Colonic mucosa (tissue), 4 donors: ENCODE measurements around the gene FADS1. TPM values are rescaled to one million over a fixed set of nuclear protein-coding genes. Genes with fewer than 3 reads are reported as not detected.

Experiments
- DNase-seq: peaks from one replicate; pipeline ENCODE4 v3.0.0-alpha.2; 2020
- H3K27ac ChIP-seq: fragments of 200-600 bp; one replicate; pipeline ENCODE4 v1.8.0; 2021
- H3K27me3 ChIP-seq: fragments of 200-600 bp; one replicate; pipeline ENCODE4 v1.8.0; 2021
- H3K36me3 ChIP-seq: fragments of 200-600 bp; one replicate; pipeline ENCODE4 v1.8.0; 2021
- H3K4me1 ChIP-seq: fragments of 200-600 bp; one replicate; pipeline ENCODE4 v1.8.0; 2021; ENCODE audit warnings: mild to moderate bottlenecking
- H3K4me3 ChIP-seq: fragments of 200-600 bp; one replicate; pipeline ENCODE4 v1.8.0; 2021
- H3K9ac ChIP-seq, 2 donors: one replicate each; pipeline ENCODE4 v1.7.0; 2013; ENCODE audit warnings: control low read depth in 2 of 2, low read depth in 2 of 2, low read length in 2 of 2
- H3K9me3 ChIP-seq: fragments of 200-600 bp; one replicate; pipeline ENCODE4 v1.8.0; 2021
- CTCF ChIP-seq: fragments of 200-600 bp; IDR thresholded peaks from one replicate; pipeline ENCODE4 v1.8.0; 2022; ENCODE audit warnings: antibody characterized with exemption, mild to moderate bottlenecking
- intact Hi-C: fragments of 100-400 bp; cut with DNase I; formaldehyde crosslinking; loops from one replicate; pipeline ENCODE4 v1.14.1; 2022
- total RNA-seq, 2 donors: library from RNA; stranded (reverse); fragmentation: NEBNext Ultra II Directional in 1 of 2; extraction: Animal tissue kit (Norgen Biotek cat#: 25700) in 1 of 2; gene quantifications; one replicate each; pipeline ENCODE4 v1.2.1, GENCODE V29; 2021
- donor health status: healthy.
- donor health status: DM: no; HTN: no; CAD: no.
- donor health status: DM: no; HTN: no; CAD: no.

The FADS1 gene
- total RNA-seq, 2 donors from 2014 or later, result 6.9 to 17.4 TPM

DNA sequence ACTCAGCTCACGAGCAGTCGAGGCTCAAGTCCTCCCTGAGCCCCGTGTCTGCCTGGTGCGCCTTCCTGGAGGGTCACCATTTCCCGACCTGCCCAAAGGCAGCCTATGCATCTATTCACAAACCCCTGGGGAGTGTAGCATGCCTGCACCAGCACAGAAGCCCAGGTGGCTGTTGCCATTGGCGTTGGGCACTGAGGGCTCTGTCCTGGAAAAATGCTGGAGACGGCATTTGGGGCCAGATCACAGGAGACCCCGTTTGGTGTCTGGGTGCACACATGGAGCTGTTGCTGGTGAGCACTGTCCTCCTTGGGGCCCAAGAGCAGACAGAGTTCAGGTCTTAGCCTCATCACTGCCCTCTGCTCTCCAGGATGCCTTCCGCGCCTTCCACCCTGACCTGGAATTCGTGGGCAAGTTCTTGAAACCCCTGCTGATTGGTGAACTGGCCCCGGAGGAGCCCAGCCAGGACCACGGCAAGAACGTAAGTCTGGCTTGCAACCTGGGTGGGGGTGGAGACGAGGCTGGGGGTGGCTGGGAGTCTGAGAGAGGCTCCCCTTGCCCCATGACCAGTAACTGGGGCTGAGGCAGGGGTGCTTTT is 20.7 kb upstream of the FADS1 start:
- intact Hi-C loops, result no loop called here

DNA sequence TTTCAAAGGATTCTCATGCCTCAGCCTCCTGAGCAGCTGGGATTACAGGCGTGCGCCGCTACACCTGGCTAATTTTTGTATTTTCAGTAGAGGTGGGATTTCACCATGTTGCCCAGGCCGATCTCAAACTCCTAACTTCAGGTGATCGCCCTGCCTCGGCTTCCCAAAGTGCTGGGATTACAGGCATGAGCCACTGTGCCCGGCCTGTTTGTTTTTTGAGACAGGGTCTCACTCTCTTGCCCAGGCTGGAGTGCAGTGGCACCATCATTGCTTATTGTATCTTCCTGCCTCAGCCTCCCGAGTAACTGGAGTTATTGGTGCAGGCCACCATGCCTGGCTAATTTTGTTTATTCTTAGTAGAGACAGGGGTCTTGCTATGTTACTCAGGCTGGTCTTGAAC is 19.4 kb upstream of the FADS1 start:
- H3K9me3 ChIP-seq, result no peaks in the 10 kb centered on the region
- no peaks in the 10 kb centered on the region for H3K27me3 ChIP-seq
- intact Hi-C loops, result no loop called here
- no peak for TF ChIP-seq CTCF
- H3K27ac ChIP-seq, result no peak overlapping the region
- no peak for DNase-seq
- no peak overlapping the region for H3K9ac ChIP-seq
- H3K36me3 ChIP-seq, result no peaks in the 10 kb centered on the region
- H3K4me3 ChIP-seq, result no peak overlapping the region
- no peaks in the 10 kb centered on the region for H3K4me1 ChIP-seq

More for the DNA sequence above, 20.7 kb upstream of the FADS1 start:
- H3K27me3 ChIP-seq, result no peaks in the 10 kb centered on the region
- TF ChIP-seq CTCF, result no peak
- no peak overlapping the region for H3K4me3 ChIP-seq
- H3K9ac ChIP-seq, result no peak overlapping the region
- H3K27ac ChIP-seq, result no peak overlapping the region
- no peaks in the 10 kb centered on the region for H3K4me1 ChIP-seq
- H3K36me3 ChIP-seq, result no peaks in the 10 kb centered on the region
- no peak for DNase-seq
- H3K9me3 ChIP-seq, result no peaks in the 10 kb centered on the region

- Histone ChIP-seq H3K4me3 (no peak overlapping the region), H3K9ac (no peak overlapping the region), H3K36me3 (no peaks in the 10 kb centered on the region), H3K27me3 (peaks cover 7% of the 10 kb centered on the region), H3K9me3 (no peaks in the 10 kb centered on the region), H3K4me1 (no peaks in the 10 kb centered on the region), H3K27ac (peak overlapping the region; percentile 4)
- intact Hi-C loops, result no loop called here
- TF ChIP-seq CTCF, result no peak
- peak; percentile 36 for DNase-seq
Observed at GRCh38 chr11:61834278-61835048, 17.7 kb upstream of the FADS1 start.

GRCh38 chr11:61833926-61834277 is 17.1 kb upstream of the FADS1 start:
- intact Hi-C loops, result no loop called here
- no peak for TF ChIP-seq CTCF
- Histone ChIP-seq H3K4me3 (no peak overlapping the region), H3K36me3 (no peaks in the 10 kb centered on the region), H3K9ac (no peak overlapping the region), H3K27me3 (peaks cover 12% of the 10 kb centered on the region), H3K9me3 (no peaks in the 10 kb centered on the region), H3K4me1 (no peaks in the 10 kb centered on the region), H3K27ac (no peak overlapping the region)
- no peak for DNase-seq

- no peaks in the 10 kb centered on the region for H3K9me3 ChIP-seq
- H3K36me3 ChIP-seq, result no peaks in the 10 kb centered on the region
- H3K4me1 ChIP-seq, result no peaks in the 10 kb centered on the region
- intact Hi-C loops, result no loop called here
- no peak overlapping the region for H3K27ac ChIP-seq
- H3K9ac ChIP-seq, result no peak overlapping the region
- H3K4me3 ChIP-seq, result no peak overlapping the region
- DNase-seq, result no peak
- no peak for TF ChIP-seq CTCF
- peaks cover 17% of the 10 kb centered on the region for H3K27me3 ChIP-seq
Observed at GRCh38 chr11:61833471-61833870, 16.7 kb upstream of the FADS1 start.
